HG03175 (cell line): ENCODE results near the gene ACVR2B.

Experiments
- ATAC-seq: cut with Tn5 transposase; IDR thresholded peaks from one replicate; pipeline ENCODE4 v1.9.1; 2021; ENCODE audit warnings: mild to moderate bottlenecking, moderate library complexity; ENCODE audit not compliant: unreplicated experiment

The ACVR2B gene

DNA sequence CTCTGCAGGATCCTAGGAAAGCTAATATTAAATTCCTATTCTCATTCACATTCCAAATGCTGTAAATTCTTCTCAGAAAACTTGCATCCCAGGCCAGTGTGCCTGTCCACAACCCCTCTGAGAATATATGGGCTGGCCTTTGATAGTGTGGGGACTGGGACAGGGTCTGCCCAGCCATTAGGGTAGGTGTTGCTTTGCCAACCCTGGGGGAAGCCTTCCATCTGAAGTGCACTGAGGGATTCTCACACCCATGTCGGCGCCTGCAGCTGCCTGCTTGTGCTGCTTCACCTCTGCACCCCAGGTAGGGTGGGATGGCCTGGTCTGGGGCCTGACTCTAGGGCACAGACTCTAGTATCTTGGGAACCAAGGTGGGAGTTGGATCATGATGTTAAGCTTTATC lies 27.2 kb downstream of the ACVR2B start:
- no peak for ATAC-seq

GRCh38 chr3:38482951-38483350 lies 29.3 kb downstream of the ACVR2B start:
- ATAC-seq: no peak

DNA sequence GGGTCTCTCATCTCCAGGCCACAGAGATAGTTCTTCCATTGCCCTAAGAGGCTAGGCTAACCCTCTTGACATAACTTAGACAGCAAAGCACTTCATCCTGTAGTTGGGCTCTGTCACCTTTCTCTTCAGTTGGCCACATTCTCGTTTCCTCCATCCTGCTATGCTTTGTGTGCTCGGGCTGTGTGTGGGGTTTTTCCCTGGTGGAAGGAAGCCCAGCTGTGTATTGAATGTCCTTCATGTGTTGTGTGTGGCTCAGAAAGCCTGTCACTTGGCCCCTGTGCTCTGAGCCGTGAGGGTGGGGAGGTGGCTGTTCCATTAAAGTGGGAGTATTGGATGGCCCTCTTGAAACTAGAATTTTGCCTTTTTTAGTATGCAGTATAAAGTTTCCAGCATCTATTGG lies 33.6 kb downstream of the ACVR2B start:
- ATAC-seq: peak; percentile 71

- ATAC-seq: no peak
Observed at GRCh38 chr3:38488949-38489348, 35.3 kb downstream of the ACVR2B start.

GRCh38 chr3:38489766-38490165 lies 36.1 kb downstream of the ACVR2B start:
- no peak for ATAC-seq

DNA sequence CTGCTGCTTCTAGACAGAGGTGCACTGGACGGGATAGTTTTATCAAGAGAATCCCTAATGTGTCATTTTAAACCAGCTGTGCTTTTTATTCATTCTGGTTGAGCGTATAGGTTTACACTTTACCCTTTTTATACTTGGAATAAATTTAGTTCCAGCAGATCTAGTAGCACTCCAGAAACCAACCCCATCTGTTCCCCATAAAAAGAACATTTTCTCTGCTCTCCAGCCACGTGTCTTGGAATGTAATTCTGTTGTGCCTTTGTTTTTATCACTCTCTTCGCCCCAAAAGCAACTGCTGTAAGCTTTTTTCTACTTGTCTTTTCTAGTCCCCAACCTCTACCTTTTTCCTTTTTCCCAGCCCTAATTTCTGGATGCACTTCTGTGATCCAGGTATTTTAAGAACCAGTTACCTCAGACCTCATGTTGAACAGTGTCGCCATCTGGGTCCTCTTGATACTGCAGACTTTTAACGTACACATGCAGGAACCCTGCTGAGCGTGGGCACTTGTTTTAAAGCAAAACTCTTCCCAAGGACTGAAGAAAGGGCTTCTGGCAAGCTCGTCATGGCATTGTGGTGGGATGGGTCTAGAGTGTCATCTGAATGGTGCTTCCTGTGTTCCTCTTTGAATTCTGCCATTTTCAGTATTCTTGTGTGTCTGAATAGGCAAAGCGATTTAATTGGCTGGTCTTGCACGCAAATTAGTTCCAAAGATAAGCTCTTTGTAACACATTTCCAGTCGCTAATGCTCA lies 36.8 kb downstream of the ACVR2B start:
- no peak for ATAC-seq

GRCh38 chr3:38491215-38491614 lies 37.5 kb downstream of the ACVR2B start:
- ATAC-seq: no peak

GRCh38 chr3:38493031-38493430 lies 39.3 kb downstream of the ACVR2B start:
- ATAC-seq: no peak

DNA sequence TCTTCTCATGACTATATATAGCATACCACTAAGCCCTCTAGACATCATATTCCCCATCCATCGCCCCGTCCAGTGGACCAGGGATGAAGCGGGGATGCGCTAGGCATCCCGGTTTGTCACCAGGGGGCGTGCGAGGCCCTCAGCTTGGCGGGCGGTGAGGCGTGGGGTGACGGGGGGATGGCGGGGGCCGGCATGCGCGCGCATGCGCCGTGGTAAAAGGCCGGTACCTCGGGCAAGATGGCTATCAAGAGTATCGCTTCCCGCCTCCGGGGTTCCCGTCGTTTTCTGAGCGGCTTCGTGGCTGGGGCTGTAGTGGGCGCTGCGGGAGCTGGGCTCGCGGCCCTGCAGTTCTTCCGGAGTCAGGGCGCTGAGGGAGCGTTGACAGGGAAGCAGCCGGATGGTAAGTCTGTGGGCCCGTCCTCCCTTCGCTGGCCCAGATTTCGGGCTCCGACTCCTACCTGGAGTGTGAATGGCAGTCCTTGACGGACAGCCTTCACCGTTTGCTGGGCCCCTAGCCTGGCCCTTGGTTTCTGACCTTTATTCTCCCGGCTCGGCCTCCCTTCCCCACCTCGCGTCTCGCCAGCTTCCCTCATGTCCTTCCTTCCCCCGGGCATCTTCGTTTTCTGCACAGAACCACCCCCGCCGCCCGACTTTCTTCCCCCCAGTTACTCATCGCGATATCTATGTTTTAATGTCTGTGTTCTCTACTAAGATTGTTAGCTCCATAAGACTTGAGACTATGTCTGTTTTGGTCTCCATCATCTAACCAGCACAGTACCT lies 42.6 kb downstream of the ACVR2B start, which contains the start of gene EXOG:
Gene EXOG (plus strand): TSS at position 210 of the 780 bp plus-strand sequence. CDS start 28 bp downstream, at position 238.
- ATAC-seq: peak; percentile 89

GRCh38 chr3:38497031-38497430 lies 43.3 kb downstream of the ACVR2B start:
- ATAC-seq: no peak

DNA sequence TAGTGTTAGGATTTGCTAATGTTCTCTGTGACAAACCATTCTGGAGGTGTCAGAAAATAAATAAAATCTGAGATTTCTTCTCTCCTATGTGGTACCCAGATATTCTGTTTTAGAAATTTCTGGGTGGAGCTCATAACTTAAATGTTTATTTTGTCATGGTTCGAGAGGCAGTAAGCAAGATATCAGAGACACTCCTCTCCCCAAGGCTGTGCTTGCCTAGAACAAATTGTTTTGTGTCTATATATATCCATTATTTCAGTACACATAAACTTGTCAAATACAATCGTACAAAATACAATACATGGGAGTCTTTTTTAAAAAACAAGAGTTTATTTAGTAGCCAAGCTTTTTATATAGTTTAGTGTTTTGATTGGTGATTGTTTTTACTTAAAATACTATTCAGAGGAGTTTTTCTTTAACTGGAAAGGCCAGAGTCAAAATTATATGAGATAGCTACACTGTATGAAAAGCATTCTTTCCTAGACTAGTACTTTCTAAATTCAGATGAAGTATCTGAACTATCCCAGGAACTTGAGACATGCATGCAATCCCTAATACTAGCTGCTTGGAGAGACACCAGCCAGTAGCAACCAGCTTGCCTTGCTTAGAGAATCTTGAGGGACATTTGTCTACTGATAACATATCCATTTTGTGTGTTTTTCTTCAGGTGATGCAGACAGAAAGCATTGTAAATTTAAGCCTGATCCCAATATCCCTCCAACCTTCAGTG lies 47.2 kb downstream of the ACVR2B start:
- ATAC-seq: no peak

GRCh38 chr3:38507120-38507519 lies 53.4 kb downstream of the ACVR2B start:
- peak; percentile 100 for ATAC-seq

DNA sequence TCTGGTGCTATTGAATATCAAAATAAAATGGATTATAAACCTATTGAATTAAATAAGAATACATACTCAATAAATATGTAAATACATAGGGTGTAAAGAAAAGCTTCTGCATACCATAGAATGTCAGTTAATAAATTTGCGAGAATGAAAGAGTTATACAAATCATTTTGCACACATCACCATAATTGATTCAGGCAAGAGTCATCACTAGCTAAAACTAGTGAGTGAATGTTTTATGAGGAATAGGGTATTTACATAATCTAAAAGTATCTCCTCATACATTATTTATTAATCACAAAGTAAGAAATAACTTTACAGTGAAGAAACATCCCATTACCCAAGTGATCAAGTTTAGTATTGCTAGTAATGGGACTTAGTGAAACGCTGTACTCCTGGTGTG lies 56.0 kb downstream of the ACVR2B start:
- no peak for ATAC-seq

DNA sequence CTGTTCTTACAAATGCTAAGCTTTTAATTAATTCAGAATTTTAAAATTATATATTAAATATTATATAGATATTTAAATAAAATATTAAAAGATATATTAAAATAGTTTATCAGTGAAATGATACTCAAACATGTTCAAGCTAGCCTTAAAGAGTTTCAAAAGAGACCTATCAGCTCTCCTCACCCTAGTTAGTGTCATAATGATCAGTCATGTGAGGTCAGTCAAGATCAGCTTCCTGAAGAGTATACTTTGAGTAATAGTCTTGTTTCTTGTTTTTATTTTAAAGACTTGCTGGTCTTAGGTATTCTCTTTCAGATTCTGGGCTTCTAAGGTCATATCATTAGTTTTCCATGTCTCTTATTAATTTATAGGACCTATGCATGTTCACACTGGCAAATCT lies 56.9 kb downstream of the ACVR2B start:
- no peak for ATAC-seq

- ATAC-seq: no peak
Observed at GRCh38 chr3:38511546-38511945, 57.9 kb downstream of the ACVR2B start.

DNA sequence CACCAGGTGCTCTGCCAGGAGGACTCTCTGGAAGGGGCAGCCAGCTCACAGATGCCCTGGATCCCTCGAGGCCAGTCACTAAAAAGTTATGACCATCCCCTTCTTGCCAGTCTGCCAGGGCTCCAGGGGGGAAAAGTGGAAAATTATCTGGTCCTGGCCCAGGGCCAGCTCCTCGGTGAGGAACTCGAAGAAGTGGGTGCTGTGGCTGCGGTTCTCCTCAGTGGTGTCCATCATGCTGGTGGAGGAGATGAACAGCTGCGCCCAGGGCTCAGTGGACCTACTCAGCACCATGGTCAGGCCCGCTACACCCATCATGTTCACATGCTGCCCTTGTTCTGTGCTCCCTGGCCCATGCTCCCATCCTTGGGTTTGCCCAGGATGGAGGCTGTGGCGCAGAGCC lies 61.7 kb downstream of the ACVR2B start:
- ATAC-seq: no peak

GRCh38 chr3:38516669-38517068 lies 63.0 kb downstream of the ACVR2B start:
- no peak for ATAC-seq

DNA sequence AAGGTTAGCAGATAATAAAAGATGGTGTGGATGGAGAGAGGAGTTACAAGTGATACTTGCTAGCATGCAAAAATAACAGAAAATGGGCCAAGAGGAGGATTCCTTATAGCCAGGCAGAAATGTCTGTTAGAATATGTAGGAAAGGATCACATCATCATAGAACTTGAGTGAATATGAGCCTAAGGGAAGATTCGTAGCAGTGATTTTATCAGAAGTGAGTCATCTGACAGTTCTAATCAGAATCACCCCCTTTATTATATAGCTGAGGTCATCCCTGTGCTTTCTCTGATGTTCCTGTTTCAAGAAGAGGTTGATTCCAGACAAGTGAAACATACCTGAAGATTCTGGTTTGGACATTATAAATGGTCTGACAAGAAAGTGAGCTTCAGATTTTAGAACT lies 65.3 kb downstream of the ACVR2B start:
- ATAC-seq: no peak

DNA sequence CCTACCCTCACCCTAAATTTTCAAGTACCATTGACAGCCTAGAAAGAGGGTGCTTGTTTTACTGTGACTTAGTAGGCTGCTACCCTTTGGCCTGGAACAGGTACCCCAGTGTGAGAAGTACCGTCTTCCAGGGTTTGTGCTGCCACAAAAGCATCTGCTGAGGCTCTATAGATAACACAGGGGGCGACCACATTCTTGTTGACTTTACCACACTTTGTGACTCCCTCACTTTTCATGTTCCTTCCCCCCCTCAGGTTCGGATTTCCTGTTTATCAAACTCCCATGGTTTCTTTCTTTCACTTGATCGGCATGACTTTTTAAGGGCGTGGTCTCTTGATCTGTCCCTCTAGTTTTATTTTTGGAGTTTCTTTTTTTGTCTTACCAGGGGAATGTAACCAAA lies 66.0 kb downstream of the ACVR2B start:
- ATAC-seq: no peak

DNA sequence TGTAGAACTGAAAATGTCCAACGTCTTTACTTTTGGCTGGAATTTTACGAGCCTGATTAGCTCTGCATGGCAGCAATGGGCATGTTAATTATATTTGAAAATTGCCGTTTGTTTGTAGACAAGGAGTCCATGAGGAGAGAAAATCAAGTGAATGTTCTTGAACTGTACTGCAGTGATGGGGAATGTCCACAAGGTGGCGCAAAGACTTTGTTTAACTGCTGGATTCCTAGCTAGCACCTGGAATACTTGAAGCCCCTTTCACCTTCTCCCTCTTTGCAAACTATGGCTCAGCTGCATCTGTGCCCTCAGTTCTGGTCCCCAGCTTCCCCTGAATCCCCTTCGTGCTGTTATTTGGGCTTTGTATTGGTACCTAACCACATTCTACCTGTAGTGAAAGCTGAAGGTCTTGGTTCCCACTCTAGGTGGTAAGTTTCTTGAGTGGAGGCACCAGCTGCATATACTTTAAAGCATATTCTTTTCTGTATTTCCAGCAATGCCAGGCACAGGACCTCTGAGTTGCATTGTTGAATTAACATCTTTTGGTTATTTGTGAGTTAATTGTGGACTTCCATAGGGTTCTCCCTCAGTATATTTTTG lies 67.8 kb downstream of the ACVR2B start:
- ATAC-seq: peak; percentile 49

DNA sequence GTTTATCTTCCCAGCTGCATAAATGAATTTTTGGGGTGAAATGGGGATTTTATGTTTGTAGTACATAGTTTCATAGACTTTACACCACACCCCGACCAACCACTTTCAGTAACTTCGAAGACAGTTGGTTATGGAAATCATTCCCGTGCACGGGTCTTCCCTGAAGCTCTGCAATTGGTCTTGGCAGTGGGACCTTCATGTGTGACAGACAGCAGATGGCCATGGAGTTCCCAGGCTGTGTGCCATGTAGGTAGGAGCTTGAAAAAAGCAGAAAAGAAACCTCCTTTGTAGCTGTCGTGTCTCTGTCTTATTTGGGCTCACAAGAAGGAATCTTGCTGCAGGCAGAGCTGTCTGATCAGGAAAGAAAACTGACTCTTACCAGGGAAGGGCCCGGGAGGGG lies 68.3 kb downstream of the ACVR2B start:
- no peak for ATAC-seq
